NCI-H146 treated with DMSO at 0.1 percent for 48 hours (cell line): ENCODE measurements around the gene MEIG1.
"Not testable (repeated sequence)": the region's sequence is repeated elsewhere in the genome, so short reads cannot be mapped to it uniquely, and the experiment has no call there.

Experiments used
- DNase-seq: peaks from one replicate; lab custom pipeline; 2025; ENCODE audit not compliant: unreplicated experiment; lab: John Stamatoyannopoulos, UW

MEIG1 gene

DNA sequence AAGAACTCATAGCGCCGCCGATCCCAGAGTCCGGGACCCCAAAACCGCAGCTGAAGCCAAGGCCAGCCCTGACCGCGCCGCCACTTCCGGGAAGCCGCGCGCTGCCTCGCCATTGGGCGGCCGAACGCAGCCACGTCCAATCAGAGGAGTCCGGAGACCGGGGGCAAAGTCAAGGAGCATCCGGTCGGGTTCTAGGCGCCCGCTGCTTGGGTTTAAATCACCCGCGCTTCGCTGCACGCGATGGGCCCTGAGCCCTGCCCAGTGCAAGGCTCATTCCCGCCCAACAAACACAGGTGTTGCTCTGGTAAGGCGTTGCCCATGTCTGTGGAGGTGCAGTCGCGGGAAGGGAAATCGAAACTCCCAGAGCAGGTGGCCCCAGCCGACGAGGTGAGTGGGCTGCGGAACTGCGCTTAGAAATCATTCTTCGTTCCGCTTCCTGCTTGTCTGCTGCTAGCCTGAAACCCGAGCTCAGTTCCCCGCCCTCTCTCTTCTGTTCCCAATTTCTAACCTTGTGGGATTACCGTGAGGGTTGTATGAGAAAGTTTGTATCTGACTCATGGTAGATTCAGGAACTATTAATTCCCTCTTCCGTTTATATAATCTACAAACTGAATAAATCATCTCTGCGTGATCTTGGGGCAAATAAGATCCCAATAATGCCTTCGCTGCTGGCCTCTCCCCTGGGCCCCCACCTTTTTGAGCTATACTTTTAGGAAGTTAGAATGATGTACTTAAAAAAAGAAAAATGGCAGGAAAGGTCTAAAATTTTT is 5.0 kb upstream of the MEIG1 start, which contains the start of gene DCLRE1C:
Gene DCLRE1C (minus strand): TSS at position 96 of the 770 bp plus-strand sequence. CDS start 86 bp downstream, at position 10.
- DNase-seq, result peak; percentile 98

DNA sequence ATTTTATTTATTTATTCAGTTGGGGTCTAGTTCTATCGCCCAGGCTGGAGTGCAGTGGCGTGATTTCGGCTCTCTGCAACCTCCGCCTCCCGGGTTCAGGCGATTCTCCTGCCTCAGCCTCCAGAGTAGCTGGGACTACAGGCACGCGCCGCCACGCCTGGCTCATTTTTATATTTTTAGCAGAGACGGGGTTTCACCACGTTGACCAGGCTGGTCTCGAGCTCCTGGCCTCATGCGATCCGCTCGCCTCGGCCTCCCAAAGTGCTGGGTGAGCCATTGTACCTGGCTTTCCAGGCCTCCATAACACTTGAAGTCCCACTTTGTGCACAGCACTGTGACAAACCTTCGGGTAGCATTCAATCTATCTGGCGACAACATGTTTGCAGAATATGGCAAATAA is 4.3 kb upstream of the MEIG1 start:
- no peak for DNase-seq

DNA sequence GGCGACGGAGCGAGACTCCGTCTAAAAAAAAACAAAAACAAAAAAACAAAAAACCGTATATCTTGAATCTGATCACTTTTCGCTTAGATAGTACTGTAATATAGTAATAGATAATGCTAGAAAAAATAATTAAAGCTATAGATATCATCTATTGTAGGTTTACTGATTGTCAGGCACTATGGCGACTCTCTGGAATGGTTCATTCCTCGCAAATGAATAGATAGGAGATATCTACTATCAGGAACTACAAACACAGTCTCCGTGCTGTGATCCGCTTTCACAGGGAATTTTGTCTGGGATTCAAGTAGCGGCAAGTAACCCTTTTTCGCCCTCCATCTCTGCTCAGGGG is 342 bp upstream of the MEIG1 start:
- no peak for DNase-seq

DNA sequence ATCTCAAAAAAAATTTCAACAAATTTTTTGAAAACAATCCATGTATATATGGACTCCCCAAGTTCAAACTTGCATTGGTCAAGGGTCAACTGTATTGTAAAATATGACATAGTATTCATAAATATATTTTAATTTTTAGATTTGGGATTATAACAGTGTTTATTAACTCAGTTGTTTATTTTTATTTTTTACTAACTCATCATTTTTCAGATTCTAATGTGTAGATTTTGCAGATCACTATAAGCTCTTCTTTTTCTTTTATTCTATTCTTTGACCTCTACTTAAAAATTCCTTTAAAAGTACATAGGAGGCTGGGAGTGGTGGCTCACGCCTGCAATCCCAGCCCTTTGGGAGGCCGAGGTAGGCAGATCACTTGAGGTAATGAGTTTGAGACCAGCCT is 8.7 kb downstream of the MEIG1 start:
- DNase-seq, result no peak

DNA sequence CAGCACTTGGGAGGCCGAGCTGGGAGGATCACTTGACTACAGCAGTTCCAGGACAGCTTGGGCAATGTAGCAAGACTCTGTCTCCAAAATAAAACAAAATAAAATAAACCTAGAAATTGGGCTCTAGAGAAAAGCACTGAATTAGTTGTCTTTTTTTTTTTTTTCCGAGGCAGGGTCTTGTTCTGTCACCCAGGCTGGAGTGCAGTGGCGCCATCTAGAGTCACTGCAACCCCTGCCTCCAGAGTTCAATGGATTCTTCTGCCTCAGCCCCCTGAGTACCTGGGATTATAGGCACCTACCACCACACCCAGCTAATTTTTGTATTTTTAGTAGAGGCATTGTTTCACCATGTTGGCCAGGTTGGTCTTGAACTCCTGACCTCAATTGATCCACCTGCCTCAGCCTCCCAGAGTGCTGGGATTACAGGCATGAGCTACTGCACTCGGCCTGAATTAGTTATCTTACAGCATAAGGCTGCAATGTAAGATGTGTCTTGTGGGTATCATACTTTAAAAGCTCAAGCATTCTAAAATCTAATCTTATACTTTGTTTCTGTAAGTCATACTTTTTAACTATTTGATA is 12.8 kb downstream of the MEIG1 start:
- DNase-seq, result no peak

DNA sequence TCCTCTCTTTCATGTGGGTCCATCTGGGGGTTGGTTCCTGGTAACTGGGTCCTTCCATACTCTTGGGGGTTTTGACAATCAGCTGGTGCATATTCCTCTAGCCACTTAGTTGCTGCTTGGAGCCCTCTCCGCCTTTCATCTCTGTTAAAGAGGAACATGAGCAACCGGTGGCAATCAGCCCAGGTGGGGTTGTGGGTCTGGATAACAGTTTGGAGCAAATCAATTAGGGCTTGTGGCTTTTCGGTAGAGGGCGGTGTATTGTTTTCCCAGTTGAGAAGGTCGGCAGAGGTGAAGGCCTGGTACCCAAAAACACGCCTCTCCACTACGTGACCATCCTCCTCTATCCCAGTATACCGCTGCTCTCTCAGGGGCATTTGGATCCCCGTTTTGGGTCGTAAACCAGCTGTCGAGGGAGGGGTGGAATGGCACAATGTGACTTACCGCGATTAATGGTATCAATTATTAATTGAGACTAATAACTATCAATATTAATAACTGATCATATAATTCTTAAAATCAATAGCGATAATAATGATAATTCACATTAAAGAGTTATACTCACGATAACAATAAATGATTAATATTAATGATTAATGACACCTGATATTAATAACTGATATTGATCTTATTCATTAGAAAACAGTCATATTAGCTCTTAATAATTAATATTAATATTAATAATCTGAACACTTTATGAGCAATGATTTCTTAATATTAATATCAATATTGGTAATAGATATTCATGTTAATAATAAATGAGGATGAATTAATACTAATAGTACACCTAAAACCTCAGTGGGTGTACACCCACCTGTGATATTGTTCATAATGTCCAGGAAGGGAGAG is 15.2 kb downstream of the MEIG1 start:
- not testable (repeated sequence) for DNase-seq

DNA sequence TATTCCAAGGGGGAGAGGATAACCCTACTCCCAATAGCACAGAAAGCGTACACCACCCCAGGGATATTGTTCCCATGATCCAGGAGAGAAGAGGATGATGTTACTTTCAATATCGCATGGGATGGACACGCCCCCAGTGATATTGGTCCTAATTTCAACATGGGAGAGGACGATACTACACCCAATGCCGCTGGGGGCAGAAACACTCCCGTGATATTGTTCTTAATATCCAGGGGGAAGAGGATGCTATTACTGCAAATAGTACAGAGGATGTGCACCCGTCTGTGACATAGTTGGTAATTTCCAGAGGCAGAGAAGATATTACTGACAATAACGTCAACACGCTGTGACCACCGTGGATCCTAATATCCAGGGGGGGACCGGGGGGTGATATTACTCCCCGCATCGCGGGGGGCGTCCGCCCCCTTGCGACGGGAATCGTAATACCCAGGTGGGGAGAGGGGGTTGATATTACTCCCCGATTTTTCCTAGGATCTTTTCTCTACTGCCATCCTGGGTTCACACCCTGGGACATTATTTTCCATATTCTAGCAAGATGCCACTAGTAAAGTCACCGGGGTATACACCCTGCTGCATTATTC is 16.6 kb downstream of the MEIG1 start:
- DNase-seq, result no peak

DNA sequence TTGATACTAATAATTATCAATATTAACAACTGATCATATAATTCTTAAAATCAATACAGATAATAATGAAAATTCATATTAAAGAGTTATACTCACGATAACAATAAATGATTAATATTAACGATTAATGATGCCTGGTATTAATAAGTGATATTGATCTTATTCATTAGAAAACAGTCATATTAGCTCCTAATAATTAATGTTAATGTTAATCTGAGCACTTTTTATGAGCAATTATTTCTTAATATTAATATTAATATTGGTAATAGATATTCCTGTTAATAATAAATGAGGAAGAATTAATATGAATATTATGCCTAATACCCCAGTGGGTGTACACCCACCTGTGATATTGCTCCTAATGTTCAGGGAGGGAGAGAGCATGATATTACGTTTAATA is 23.6 kb downstream of the MEIG1 start:
- no peak for DNase-seq

DNA sequence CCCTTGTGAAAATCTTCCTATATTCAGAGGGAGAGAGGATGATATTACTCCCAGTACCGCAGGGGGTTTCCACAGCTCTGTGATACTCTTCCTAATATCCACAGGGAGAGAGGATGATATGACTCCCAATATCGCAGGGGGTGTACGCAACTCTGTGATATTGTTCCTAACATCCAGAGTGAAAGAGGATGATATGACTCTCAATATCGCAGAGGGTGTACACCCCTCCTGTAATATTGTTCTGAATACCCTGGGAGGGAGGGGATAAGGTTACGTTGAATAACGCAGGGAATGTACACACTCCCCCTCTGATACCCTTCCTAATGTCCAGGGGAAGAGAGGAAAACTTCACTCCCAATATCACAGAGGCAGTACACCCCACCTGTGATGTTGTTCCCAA is 30.4 kb downstream of the MEIG1 start:
- not testable (repeated sequence) for DNase-seq

DNA sequence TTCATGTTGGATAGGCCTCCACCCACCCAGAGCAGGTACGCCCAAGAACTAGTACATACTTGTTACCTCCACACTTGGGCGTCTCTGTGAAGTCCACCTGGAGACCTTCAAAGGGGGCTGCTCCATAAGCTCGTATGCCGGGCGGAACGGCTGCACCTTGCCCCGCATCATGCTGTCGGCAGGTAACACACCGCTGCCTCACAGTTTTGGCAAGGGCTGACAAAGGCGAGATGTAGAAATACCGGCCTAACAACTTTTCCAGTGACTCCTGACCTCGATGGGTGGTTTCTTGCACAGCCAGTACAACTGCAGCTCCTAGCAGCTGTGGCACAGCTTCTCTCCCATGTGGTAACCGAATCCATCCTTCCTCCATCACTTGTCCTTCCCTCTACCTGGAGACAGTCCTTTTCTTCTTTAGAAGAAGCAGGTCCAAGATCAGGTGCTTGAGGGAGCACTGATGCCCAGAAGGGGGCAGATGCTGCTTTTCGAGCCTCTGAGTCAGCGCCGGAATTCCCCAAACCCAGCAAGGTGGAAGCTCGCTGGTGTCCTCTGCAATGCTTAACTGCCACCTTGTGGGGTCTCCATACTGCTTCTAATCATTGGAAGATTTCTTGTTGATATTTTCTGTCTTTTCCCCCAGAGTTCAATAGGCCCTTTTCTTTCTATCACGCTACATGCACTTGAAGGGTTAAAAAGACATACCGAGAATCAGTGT is 32.0 kb downstream of the MEIG1 start:
- not testable (repeated sequence) for DNase-seq

DNA sequence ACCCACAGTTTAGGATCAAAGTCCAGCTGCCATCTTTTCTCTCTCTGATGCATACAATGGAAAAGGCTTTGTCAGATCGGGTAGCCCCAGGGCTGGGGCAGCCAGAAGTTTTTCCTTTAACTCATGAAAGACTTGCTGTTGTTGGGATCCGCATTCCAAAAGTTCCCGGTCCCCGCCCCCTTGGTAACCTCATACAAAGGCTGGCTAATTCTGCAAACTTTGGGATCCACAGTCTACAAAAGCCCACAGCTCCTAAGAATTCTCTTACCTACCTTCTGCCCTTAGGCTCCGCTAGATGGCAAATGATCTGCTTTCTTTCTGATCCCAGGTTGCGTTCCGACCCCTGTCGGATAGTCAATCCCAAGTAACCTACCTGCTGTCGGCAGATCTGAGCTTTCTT is 33.1 kb downstream of the MEIG1 start:
- DNase-seq, result not testable (repeated sequence)

DNA sequence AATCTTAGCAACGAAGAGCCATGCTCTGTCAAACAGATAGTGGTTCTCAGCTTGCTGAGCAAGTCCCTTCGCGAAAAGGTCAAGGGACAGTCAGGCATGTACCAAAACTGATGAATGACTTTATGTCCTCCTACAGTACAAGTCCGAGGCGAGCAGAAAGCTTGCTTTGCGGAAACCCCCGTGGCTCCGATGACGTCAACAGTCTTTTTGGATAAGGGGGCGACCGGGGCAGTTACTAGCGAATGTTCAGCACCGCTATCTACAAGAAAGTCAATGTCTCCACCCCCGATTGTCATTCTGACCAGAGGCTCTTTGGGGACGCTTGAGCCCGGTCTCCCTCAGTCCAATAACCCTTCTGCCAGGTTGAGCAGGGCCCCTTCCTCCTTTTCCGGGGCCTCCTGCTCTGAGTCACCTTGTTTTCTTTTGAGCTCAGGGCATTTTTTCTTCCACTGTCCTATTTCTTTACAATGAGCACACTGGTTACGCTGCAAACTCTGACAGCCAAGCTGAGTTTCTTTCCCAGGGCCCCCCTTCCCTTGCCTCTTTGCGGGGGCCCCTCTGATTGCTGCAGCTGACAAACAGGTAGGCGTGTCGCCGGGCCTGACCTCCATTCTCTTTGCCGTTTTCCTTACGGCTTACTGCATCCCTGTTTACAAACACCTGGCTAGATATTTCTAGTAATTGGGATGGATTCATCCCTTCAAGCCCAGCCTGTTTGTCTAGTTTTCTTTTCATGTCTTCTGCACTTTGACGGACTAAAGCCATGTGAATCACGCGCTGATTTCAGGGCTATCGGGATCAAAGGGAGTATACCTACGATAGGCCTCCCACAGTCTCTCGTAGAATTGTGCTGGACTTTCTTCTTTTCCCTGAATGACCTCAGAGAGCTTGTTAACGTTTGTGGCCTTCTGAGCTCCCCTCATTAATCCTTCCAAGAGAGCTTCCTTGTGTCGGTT is 34.6 kb downstream of the MEIG1 start:
- not testable (repeated sequence) for DNase-seq

DNA sequence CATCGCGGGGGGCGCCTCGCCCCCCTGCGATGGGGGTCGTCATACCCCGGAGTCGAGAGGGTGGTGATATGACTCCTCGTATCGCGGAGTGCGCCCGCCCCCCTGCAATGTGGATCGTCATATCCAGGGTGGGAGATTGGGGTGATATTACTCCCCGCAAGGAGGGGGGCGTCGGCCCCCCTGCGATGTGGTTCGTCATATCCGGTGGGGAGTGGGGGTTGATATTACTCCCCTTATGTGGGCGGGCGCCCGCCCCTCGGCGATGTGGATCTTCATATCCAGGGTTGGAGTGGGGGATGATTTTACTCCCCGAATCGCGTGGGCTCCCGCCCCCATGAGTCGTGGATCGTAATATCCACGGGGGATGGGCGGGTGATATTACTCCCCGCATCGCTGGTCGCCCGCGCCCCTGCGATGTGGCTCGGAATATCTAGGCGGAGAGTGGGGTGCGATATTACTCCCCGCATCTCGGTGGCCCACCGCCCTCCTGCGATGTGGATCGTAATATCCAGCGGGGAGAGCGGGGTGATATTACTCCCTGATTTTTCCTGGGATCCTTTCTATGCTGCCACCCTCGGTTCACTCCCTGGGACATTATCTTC is 36.9 kb downstream of the MEIG1 start:
- DNase-seq, result no peak

DNA sequence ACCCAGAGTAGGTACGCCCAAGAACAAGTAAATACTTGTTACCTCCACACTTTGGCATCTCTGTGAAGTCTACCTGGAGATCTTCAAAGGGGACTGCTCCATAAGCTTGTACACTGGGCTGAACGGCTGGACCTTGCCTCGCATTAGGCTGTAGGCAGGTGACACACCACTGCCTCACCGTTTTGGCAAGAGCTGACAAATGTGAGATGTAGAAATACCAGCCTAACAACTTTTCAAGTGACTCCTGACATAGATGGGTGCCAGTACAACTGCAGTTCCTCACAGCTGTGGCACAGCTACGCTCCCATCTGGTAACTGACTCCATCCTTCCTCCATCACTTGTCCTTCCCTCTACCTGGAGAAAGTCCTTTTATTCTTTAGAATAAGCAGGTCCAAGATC is 54.3 kb downstream of the MEIG1 start:
- DNase-seq, result not testable (repeated sequence)

DNA sequence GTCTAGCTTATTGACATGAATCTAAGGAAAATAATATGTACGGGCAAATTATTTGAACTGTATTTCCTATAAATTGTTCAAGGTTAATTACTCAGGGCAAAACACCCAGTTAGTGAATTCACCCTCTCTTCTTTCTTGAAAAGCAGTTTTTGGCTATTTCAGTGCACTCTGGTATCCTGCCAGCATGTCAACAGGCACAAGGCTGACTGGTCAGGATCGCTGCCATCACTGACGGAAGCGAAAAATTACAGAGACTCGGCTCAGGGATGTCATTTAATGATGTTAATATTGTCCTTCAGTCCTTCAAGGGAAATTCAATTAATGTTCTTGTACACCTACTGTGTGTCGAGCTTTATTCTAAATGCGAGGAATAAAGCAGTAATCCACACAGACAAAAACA is 56.3 kb downstream of the MEIG1 start:
- DNase-seq, result no peak

DNA sequence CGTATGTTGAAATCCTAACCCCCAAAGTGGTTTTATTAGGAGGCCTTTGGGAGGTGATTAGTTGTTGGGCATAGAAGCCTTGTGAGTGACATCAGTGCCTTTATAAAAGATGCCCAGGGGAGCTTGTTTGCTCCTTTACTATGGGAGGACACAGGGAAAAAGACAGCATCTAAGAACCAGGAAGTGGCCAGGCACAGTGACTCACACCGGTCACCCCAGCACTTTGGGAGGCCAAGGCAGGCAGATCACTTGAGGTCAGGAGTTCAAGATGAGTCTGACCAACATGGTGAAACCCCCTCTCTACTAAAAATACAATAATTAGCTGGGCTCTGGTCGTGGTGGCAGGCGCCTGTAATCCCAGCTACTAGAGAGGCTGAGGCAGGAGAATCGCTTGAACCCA is 61.8 kb downstream of the MEIG1 start:
- not testable (repeated sequence) for DNase-seq
